A549 (cell line): ENCODE results near the gene BCL6. TPM values are rescaled to one million over a fixed set of nuclear protein-coding genes. Genes with fewer than 3 reads are reported as not detected.

Experiments
- ATAC-seq, 2 experiments: fragments of 200-7000 bp in 1 of 2; fragments of >200 bp in 1 of 2; cut with Nextera tagmentation in 1 of 2; cut with Tn5 transposase in 1 of 2; 3 replicates each; pipeline versions ENCODE4 v1.8.0 to v1.9.1; 2018 to 2020; ENCODE audit warnings: mild to moderate bottlenecking in 1 of 2, moderate library complexity in 1 of 2
- CTCF ChIA-PET: fragments of 300-600 bp; sonication (Branson Sonifier 250); formaldehyde crosslinking; extraction: SDS; loops from one replicate; lab custom pipeline; 2021; ENCODE audit warnings: antibody characterized with exemption, inconsistent platforms; lab: Yijun Ruan, JAX
- POLR2A ChIA-PET: fragments of 350-600 bp; formaldehyde crosslinking; extraction: SDS; loops from one replicate; lab custom pipeline; 2021; ENCODE audit warnings: antibody characterized with exemption, inconsistent platforms; lab: Yijun Ruan, JAX
- DNase-seq, 2 experiments: peaks; one replicate each; pipeline versions ENCODE4 v3.0.0 to v3.0.0-alpha.2; 2011 to 2016; ENCODE audit warnings: low read depth in 1 of 2, low spot score in 1 of 2
- FAIRE-seq: peaks from 2 replicates; lab custom pipeline; 2011; peaks lifted over from hg19 to GRCh38; lab: Jason Lieb, UNC
- H3K27ac ChIP-seq, 2 experiments: fragments of >200 bp; sonication (Bioruptor Twin); formaldehyde crosslinking; 3 replicates each; pipeline ENCODE4 v1.5.1; 2016 to 2017
- H3K4me1 ChIP-seq: fragments of >200 bp; sonication (Bioruptor Twin); formaldehyde crosslinking; 3 replicates; pipeline ENCODE4 v1.6.1; 2016
- H3K4me2 ChIP-seq: fragments of >200 bp; sonication (Bioruptor Twin); formaldehyde crosslinking; 3 replicates; pipeline ENCODE4 v1.6.1; 2016
- H3K4me3 ChIP-seq: fragments of >200 bp; sonication (Bioruptor Twin); formaldehyde crosslinking; 3 replicates; pipeline ENCODE4 v1.5.1; 2016
- H3K9me3 ChIP-seq: fragments of >200 bp; sonication (Bioruptor Twin); formaldehyde crosslinking; 3 replicates; pipeline ENCODE4 v1.6.1; 2016
- CHD4 ChIP-seq: fragments of 200-600 bp; sonication (generic); IDR thresholded peaks from 2 replicates; pipeline ENCODE4 v1.6.1; 2016; ENCODE audit warnings: antibody characterized with exemption, mild to moderate bottlenecking, borderline replicate concordance
- E2F6 ChIP-seq: IDR thresholded peaks from 2 replicates; pipeline ENCODE4 v1.6.1; 2012; ENCODE audit warnings: low read depth, borderline replicate concordance
- FOSL2 ChIP-seq, 2 experiments: fragments of 450-650 bp in 1 of 2; fragments of >200 bp in 1 of 2; sonication (Bioruptor Twin) in 1 of 2; formaldehyde crosslinking; IDR thresholded peaks; 2 replicates each; pipeline versions ENCODE4 v1.5.0 to v1.6.1; 2016 to 2020; ENCODE audit warnings: mild to moderate bottlenecking in 1 of 2, moderate library complexity in 1 of 2
- GATA3 ChIP-seq: IDR thresholded peaks from 2 replicates; pipeline ENCODE4 v1.6.1; 2012; ENCODE audit warnings: borderline replicate concordance
- HDAC2 ChIP-seq: fragments of 200-600 bp; sonication (generic); IDR thresholded peaks from 2 replicates; pipeline ENCODE4 v1.6.1; 2016
- HOXB5 ChIP-seq: fragments of 250-450 bp; sonication (Bioruptor Pico); IDR thresholded peaks from 2 replicates; pipeline ENCODE4 v1.5.0; 2020; ENCODE audit warnings: mild to moderate bottlenecking, moderate library complexity
- KDM5A ChIP-seq: fragments of 200-600 bp; sonication (generic); IDR thresholded peaks from 2 replicates; pipeline ENCODE4 v1.6.1; 2016; ENCODE audit warnings: antibody characterized with exemption, mild to moderate bottlenecking
- NPAS2 ChIP-seq: fragments of 250-450 bp; sonication (Bioruptor Pico); IDR thresholded peaks from 2 replicates; pipeline ENCODE4 v1.8.0; 2022; ENCODE audit warnings: mild to moderate bottlenecking, moderate library complexity, borderline replicate concordance
- PHF8 ChIP-seq: fragments of 200-600 bp; sonication (generic); IDR thresholded peaks from 2 replicates; pipeline ENCODE4 v1.6.1; 2016; ENCODE audit warnings: low read depth, mild to moderate bottlenecking, antibody characterized with exemption, moderate library complexity, borderline replicate concordance
- RCOR1 ChIP-seq: fragments of 150-350 bp; IDR thresholded peaks from 2 replicates; pipeline ENCODE4 v1.6.1; 2014; ENCODE audit warnings: antibody characterized with exemption, low read length, low read depth
- REST ChIP-seq: fragments of 200-600 bp; sonication (generic); IDR thresholded peaks from 2 replicates; pipeline ENCODE4 v1.6.1; 2016; ENCODE audit warnings: antibody characterized with exemption, mild to moderate bottlenecking, moderate library complexity
- SREBF2 ChIP-seq: fragments of 450-650 bp; IDR thresholded peaks from 2 replicates; pipeline ENCODE4 v1.6.1; 2014; ENCODE audit warnings: mild to moderate bottlenecking, moderate library complexity
- USF2 ChIP-seq: fragments of 450-650 bp; IDR thresholded peaks from 2 replicates; pipeline ENCODE4 v1.6.1; 2014; ENCODE audit warnings: antibody characterized with exemption
- ZSCAN20 ChIP-seq: fragments of 250-450 bp; sonication (Bioruptor Pico); IDR thresholded peaks from 2 replicates; pipeline ENCODE4 v1.8.0; 2022; ENCODE audit warnings: mild to moderate bottlenecking, moderate library complexity
- WGBS: methylation state at CpG from one replicate; pipeline ENCODE4 v1.1.6; 2017; ENCODE audit errors: missing lambda C conversion rate; 5-methylcytosine and 5-hydroxymethylcytosine counted together
- polyA plus RNA-seq, 4 experiments: library from polyadenylated mRNA; depleted of rRNA in 3 of 4; stranded (reverse); fragments of >200 nt; fragmentation: RNase III in 1 of 4; extraction: RNeasy Plus Mini Kit Qiagen cat#74134 plus additional on column Dnase treatment in 1 of 4; gene quantifications; 2 replicates in 3 of 4; 3 replicates in 1 of 4; pipeline ENCODE4 v1.2.3, GENCODE V29; 2011 to 2017

The BCL6 gene
- polyA plus RNA-seq, 2 of the 4 experiments (the other 2 are of a cell fraction), result 7.0 to 10.4 TPM

GRCh38 chr3:187696021-187696420, 49.2 kb downstream of the BCL6 start:
- CTCF ChIA-PET, result interaction anchor here (1.4 to 1.8 kb wide), 2 partner anchors 17 to 377 kb away, joined by 7 to 9 read pairs; no protein-coding TSS in a partner anchor
- no peak overlapping the region for H3K4me3 ChIP-seq
- no peak overlapping the region for H3K4me2 ChIP-seq
- TF ChIP-seq HDAC2 (no peak), KDM5A (no peak), HOXB5 (CRISPR knock-in tag) (no peak), USF2 (no peak), RCOR1 (no peak), E2F6 (no peak)
- TF ChIP-seq, all 56 proteins: peak for 0
- FAIRE-seq, result no peak
- POLR2A ChIA-PET, result no interaction called here
- no peaks in the 10 kb centered on the region for H3K9me3 ChIP-seq
- no peak for DNase-seq
- no peak; a peak in 1 of 6 replicates for ATAC-seq
- H3K27ac ChIP-seq, result no peak overlapping the region
- H3K4me1 ChIP-seq, result no peaks in the 10 kb centered on the region
- WGBS, result 0% methylated on average over 2 of the region's 4 CpGs

- H3K4me2 ChIP-seq, result no peak overlapping the region
- H3K4me3 ChIP-seq, result no peak overlapping the region
- no peaks in the 10 kb centered on the region for H3K9me3 ChIP-seq
- TF ChIP-seq PHF8, result no peak
- no peak overlapping the region for H3K27ac ChIP-seq
- ChIA-PET POLR2A (no interaction called here), CTCF (interaction anchor here (1.4 to 1.8 kb wide), 2 partner anchors 16 to 376 kb away, joined by 7 to 9 read pairs; no protein-coding TSS in a partner anchor)
- H3K4me1 ChIP-seq, result no peaks in the 10 kb centered on the region
- 44% methylated on average over 4 of the region's 4 CpGs for WGBS
- FAIRE-seq (no peak), DNase-seq (no peak), ATAC-seq (no peak)
Measured at GRCh38 chr3:187695449-187695848, 49.8 kb downstream of the BCL6 start.

- H3K27ac ChIP-seq, result no peak overlapping the region
- ATAC-seq (no peak), DNase-seq (no peak), FAIRE-seq (no peak)
- no peaks in the 10 kb centered on the region for H3K9me3 ChIP-seq
- CTCF ChIA-PET, result interaction anchor here (1.1 kb wide), 1 partner anchor 375 kb away, joined by 3 read pairs; no protein-coding TSS in a partner anchor
- 58% methylated on average over 3 of the region's 3 CpGs for WGBS
- H3K4me2 ChIP-seq, result no peak overlapping the region
- H3K4me3 ChIP-seq, result no peak overlapping the region
- no peaks in the 10 kb centered on the region for H3K4me1 ChIP-seq
- TF ChIP-seq REST (no peak), NPAS2 (CRISPR knock-in tag) (no peak), HOXB5 (CRISPR knock-in tag) (no peak), ZSCAN20 (CRISPR knock-in tag) (no peak), GATA3 (no peak), CHD4 (no peak), HDAC2 (no peak), FOSL2 (IDR thresholded peaks at IDR 0.05) (no peak), FOSL2 (CRISPR knock-in tag; IDR thresholded peaks at IDR 0.05) (no peak), SREBF2 (no peak)
- TF ChIP-seq, all 56 proteins: peak for 0
- POLR2A ChIA-PET, result no interaction called here
Measured at GRCh38 chr3:187694801-187695200, 50.5 kb downstream of the BCL6 start.
